HG02623 (cell line): Measurements from ENCODE around the gene RPS6KA3.
"Not testable (repeated sequence)": the region's sequence is repeated elsewhere in the genome, so short reads cannot be mapped to it uniquely, and the experiment has no call there.

Source experiments
- ATAC-seq: cut with Tn5 transposase; IDR thresholded peaks from one replicate; pipeline ENCODE4 v1.9.1; 2021; ENCODE audit warnings: moderate library complexity; ENCODE audit not compliant: unreplicated experiment

The RPS6KA3 gene

DNA sequence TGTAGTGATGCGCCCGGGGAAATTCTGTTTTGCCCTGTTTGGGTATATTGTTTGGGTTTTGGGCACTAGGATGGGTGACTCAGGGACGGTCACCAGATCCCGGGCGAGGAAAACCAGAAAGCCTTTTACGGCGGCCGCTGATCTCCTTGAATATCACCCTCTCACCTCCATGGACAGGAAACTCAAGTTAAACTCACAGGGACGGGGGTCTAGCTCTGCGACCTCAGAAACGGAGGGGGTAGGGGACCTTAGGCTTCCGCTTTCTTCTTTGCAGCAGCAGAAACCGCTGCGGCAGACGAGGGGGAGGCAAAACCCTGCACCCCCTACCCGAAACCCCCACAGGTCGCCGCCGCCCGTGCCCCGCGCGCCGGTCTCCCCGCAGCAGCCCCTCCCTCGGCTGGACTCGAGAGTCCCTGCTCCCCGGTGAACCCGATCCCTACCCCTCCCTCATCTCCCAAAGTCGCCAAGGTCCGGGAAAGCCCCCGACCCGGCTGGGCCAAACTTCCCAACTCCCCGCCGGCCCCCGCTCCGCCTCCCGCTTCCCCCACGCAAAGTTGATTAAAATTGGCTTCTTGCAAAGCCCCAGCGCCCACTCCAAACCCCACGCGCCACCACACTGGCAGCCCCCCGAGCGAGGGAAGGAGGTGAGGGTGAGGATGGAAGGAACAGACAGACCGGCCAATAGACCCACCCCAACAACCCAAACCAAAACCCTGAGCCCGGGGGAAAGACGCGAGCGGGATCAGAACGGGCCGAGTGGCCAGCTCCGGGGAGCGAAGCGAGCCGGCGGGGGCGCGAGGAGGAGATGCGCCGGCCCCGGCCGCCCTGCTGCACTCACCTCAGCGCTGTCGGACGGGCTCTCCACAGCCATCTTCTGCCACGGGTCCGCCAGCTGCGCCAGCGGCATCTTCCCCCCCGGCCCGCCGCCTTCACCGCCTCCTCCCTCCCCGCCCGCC is 705 bp downstream of the RPS6KA3 start:
- peak; percentile 6 for ATAC-seq

DNA sequence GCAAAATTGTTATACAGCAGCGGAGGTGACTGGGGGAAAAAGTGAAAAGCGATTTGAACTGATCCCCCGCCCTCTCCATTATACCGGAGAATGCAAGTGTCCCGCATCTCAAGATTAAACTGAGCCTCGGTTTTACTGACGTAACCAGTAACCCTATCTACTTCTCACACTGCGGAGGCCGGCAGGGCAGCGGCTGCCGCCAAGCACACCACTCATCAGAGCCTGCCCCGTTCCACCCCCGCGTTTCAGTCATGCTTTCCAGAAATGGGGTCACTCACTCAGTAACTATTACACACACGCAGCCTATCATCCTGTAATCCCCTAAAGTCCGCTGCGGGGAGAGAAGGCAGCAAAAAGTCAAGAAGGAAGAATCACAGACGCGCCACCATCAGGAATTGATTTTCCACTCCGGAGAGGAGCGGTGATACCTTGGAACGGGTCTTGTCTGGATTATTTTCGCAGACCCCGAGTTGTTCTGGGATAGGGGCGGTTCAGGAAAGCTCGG is 1.4 kb downstream of the RPS6KA3 start:
- no peak for ATAC-seq

DNA sequence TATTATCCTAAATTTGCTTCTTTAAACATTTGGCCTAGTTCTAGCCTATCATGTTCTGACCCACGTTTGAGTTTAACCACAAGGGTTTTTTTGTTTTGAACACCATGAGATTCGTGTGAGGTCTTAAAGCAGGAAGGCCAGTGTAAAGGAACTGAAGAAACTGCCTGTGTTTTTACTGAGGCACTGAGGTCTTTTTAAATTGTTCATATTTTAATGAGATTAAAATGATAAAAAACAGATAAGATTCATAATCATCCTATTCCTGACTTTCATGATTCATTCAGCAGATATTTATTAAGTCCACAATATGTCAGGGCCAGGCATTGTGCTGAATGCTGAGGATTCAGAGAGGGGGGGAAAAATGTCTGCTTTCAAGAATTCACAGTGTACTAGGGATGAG is 3.2 kb downstream of the RPS6KA3 start:
- no peak for ATAC-seq

DNA sequence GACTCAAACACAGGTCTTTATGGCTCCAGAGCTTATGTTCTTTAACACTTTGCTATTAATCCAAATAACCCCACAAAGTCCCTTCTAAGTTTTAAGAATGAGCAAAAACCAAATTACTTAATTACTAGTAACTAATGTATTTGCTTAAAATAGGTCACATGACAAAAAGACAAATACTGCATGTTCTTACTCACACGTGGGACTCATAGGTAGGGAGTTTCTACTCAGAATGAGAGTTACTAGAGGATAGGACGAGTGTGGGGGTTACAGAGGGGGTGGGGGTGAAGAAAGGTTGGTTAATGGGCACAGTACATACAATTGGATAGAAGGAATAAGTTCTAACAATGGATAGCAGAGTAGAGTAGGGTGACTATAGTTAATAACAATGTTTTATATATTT is 5.8 kb downstream of the RPS6KA3 start:
- ATAC-seq, result no peak

DNA sequence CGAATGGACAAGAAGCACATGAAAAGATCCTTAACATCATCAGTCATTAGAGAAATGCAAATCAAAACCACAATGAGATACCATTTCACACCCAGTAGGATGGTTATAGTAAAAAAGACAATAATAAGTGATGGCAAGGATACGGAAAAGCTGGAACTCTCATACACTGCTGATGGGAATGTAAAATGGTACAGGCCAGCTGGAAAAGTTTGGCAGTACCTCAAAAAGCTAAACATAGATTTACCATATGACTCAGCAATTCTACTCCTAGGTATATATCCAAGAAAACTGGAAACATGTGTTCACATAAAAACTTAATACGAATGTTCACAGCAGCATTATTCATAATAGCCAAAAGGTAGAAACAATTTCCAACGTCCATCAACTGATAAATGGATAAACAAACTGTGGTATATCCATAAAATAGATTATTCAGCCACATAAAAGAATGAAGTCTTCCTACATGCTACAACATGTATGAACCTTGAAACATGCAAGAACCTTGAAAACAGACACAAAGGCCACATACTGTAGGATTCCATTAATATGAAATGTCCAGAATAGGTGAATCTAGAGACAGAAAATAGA is 11.9 kb downstream of the RPS6KA3 start:
- ATAC-seq, result no peak

DNA sequence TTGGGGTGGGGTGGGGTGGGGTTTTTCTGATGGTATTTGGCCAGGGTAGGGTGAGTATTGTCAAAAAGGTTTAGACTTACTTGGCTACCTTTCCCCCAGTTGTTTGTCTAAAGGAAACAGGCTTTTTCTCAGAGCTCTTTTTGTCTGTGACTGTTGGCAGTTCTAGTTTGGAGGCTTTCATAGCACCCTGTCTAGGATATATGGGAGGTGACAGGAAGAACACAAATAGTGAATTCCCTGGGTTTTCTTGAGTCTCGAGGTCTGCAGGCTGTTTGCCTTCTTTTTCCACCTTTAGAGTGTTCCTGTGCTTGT is 13.5 kb downstream of the RPS6KA3 start:
- ATAC-seq, result no peak

DNA sequence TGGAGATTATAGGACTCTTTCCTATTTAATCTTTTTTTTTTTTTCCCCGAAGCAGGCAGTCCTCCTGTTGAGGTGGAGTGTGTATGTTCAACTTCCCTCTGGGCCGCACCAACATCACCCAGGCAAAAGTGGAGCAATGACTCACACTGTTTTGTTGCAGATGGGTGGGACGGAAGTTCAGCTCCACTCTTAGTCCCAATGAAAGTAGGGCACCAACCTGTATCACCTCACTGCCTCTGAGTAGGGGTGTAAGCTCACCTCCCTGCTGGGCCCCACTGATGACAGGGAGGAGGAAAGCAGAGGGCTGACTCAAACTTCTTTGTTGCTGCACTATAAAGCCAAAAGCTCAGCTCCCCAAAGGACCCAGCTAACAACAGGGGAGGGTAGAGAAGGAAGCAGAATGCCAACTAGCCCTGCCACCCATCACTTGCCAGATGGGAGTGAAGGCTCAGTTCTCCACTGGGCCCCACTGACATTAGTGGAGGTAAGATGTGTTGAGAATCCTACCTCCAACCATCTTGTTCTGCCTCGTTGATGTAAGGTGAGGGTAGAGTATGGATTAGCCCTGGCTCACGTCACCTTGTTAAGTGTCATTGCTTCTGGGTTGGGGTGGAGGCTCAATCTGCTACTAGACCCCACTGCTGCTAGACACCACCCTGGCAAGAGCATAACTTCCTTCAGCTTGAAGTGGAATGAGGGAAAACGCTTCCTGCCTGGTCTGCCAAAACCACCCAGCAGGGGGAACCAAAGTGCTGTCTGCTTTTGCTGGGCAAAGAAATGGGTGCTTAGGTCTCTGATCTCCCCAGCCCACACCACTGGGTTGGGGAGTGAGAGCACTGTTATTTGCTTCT is 14.1 kb downstream of the RPS6KA3 start:
- ATAC-seq, result no peak

DNA sequence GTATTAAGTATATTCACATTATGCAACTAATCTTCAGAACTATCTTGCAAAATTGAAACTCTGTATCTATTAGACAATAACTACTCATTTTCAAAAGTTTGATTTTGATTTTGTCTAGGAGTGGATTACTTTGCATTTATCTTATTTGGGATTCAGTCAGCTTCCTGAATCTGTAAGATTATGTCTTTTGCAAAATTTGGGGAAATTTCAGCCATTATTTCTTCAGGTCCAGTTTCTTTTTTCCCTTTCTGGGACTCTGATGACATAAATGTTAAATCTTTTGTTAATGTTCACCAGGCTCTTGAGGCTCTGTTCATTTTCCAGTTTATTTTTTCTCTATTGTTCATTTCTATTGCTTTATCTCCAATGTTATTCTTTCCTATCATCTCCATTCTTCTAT is 15.0 kb downstream of the RPS6KA3 start:
- no peak for ATAC-seq

DNA sequence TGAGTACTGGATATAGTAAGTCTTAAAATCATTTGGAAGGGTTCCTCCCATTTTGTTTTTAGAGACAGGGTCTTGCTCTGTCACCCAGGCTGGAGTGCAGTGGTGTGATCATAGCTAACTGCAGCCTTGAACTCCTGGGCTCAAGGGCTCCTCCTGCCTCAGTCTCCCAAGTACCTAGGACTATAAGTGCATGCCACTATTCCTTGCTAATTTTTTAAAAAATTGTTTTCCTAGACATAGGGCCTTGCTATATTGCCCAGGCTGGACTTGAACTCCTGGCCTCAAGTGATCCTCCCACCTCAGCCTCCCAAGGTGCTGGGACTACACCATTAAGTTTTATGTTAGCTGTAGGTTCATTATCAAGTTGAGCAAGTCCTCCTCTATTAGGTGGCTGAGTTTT is 16.6 kb downstream of the RPS6KA3 start:
- not testable (repeated sequence) for ATAC-seq

DNA sequence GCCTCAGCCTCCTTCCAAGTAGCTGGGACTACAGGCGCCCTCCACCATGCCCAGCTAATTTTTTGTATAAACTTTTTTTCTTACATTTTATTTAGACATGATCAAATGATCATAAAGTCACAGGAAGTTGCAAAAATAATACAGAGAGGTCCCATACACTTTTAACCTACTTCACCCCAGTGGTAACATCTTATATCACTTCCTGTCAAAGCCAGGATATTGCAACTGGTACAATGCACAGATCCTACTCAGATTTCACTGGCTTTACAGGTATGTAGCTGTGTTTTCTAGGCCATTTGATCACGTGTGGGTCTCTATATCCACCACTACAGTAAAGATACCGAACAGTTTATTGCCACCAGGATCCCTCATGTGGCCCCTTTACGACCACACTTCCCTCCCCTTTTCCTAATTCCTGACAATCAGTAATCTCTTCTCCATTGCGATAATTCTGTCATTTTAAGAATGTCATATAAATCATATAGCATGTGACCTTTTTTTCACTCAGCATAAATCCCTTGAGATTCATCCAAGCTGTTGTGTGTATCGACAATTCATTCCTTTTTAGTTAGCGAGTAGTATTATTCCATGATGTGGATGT is 18.0 kb downstream of the RPS6KA3 start:
- no peak for ATAC-seq

DNA sequence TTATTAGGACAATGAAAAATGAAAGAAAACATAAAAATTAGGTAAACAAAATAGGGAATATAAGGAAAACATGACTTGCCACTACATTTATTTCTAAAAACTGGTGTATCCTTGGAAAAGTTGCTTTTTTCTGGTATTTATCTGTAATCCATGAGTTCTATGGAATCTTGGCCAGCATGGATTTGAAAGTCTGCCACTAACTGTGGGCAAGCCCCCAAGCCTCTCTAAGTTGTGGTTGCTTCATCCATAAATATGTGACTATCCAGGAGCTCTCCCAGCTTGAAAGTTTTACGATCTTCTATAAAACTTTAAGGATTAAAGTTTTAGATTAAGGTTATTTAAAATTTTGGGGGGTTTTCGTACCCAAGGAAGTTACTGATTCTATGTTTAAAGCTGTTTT is 21.8 kb downstream of the RPS6KA3 start:
- ATAC-seq, result no peak

DNA sequence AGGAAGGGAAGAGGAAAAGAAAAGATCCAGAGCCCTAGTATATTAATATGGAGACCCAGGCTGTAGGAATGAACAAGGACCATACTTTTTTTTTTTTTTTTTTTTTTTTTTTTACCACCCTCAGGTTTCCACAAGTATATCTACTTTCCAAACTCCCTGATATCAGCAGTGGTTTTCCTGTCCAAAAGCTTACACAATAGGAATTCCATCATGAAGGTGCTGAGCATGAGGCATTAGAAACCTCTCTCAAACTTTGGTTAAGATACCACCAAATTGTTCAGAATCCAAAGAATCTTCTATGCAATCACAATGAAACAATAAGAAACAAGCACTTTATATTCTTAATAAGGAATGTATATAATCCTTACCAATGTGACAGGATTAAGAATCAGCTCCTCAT is 26.5 kb downstream of the RPS6KA3 start:
- no peak for ATAC-seq

DNA sequence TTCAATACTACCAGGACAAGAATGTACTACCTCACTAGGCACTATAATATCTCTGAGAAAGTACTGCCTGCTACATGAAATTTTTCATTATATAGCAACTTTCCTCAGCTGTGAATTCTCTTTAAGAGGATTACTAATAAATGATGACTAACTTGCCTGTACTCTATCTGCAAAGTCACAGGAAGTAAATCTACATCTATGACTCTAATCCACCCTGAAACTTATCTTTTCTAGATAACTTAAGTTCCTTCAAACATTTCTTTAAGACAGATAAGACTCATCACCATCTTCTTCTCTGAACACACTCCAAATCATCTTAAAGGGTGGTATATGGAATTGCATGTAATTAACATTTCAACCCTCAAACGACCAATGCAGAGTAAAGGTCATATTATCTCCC is 28.8 kb downstream of the RPS6KA3 start:
- no peak for ATAC-seq

DNA sequence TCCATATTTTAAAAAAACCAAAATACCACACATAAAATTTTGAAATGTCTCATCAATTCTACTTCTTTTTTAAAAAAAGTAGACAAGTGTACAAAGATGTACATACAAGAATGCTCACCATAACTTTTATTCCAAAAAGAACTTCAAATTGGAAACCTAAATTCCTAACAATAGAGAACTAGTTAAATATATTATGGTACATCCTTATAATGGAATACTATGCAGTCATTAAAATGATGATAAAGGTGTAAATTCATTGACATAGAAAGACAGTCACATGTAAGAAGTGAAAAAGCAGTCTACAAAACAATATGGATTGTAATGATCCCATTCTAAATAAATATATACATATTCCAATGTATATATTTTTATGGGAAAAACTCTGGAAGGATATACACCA is 31.0 kb downstream of the RPS6KA3 start:
- ATAC-seq, result no peak

DNA sequence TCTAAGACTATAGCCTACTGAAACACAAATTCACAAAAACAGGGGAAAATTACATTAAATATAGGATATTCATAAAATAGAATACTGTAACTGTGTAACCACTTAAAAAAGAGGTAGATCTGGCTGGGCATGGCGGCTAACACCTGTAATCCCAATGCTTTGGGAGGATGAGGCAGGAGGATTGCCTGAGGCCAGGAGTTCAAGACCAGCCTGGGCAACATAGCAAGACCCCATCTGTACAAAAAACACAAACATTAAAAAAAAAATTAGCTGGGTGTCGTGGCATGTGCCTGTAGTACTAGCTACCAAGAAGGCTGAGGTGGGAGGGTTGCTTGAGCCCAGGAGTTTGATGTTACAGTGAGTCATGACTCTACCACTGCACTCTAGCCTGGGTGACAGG is 33.4 kb downstream of the RPS6KA3 start:
- no peak for ATAC-seq

DNA sequence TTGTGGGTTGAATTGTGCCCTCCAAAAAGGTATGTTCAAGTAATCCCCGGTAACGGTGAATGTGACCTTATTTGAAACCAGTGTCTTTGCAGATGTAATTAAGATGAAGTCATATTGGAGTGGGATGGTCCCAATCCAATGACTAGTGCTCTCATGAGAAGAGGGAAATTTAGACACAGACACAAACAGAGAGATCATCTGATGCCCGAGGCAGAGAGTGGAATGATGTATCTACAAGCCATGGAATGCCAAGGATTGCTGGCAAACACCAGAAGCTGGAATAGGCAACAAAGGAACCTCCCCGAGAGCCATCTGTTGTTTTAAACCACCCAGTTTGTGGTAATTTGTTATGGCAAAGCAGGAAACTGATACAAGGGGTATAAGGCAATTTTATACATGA is 35.1 kb downstream of the RPS6KA3 start:
- ATAC-seq, result no peak

DNA sequence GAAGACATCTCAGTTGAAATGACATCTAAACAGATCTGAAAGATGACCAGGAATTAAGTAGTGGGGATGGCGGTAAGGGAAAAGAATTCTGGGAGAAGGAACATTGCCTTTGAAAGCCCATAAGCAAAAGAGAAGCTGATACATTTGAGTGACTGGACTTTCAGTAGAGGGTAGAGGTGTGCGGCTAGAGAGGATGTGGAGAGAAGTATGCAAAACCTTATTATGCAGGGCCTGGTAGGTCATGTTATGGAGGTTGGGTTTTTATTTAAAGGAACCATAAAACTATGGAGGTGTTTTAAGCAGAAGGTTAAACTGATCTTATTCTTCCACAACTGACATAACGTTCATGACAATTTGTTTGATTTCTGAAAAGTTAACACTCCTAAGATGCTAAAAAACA is 36.3 kb downstream of the RPS6KA3 start:
- no peak for ATAC-seq

DNA sequence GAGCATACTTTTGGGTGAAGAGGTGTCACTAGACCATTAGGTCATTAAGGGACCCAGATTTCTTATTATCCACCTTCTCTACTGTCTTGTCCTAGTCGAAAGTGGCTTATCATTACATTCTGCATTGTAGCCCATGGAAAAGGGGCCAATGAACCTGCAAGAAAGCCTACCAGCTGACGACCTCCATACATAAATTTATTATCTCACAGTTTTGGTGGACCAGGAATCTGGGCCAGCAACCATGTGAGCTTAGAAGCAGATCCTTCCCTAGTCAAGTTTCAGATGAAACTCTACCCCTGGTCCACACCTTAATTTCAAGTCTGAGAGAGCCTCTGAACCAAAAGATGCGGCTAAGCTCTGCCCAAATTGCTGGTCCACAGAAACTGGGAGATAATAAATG is 37.6 kb downstream of the RPS6KA3 start:
- ATAC-seq, result no peak

DNA sequence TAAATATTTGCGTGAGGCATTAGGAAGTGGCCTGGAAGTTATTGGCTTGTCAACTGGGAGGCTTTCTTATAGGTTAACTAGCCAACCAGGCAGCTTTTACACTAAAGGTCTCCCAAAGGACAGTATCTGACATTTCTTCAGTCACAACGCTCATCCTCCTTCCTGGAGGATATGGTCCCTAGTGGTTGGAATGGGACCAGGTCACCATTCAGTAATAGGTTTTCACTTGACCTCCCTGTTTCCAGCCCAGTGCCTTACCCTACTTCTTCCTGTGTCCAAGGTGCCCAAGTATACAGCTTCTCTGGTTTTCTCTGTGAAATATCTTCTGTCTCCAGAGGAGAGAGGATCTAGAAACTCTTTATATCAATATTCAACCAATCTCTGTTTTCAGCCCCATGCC is 38.5 kb downstream of the RPS6KA3 start:
- ATAC-seq, result no peak

DNA sequence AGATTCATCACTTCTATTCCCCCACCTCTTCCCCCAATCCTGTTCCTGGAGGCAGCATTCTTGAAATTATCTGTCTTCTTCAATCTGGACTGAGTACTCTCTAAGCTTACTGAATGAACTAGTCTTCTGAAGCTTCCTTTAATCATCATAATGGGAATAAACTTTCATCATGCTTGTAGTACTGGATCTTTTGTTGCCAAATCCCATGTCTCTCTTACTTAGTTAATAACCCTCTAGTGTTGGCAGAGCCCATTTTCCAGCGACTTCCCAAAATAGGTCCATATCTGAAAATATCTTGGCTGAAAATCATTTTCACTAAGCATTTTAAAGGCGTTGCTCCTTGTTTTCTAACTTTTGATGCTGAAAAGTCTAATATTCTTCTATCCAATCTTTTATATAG is 39.6 kb downstream of the RPS6KA3 start:
- no peak for ATAC-seq

DNA sequence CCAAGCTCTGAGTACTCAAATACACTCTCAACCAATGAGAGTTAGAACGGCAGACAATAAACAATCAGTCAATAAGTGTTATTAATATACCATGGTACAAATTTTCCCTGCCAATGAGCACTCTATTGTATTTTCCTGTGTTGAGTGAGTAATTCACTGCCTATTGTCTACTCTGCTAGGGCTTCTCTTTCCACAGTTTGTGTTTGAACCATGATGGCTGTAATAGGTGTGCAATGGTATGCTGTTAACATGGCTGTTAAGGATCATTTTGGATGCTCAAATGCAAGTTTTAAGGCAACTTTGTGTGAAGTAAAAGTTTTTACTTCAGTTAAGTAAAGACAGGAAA is 41.2 kb downstream of the RPS6KA3 start:
- ATAC-seq, result no peak
